Parathyroid adenoma (tissue), 2 donors: ENCODE measurements around the gene HOXC13.

Experiments used
- H2AFZ ChIP-seq: fragments of 300-600 bp; sonication (generic); one replicate; pipeline ENCODE4 v1.7.0; 2017; ENCODE audit warnings: antibody characterized with exemption, mild to moderate bottlenecking
- H3K27ac ChIP-seq: fragments of 300-600 bp; sonication (generic); one replicate; pipeline ENCODE4 v1.7.0; 2017
- H3K27me3 ChIP-seq: fragments of 300-600 bp; sonication (generic); one replicate; pipeline ENCODE4 v1.7.0; 2017; ENCODE audit warnings: low read length; ENCODE audit not compliant: control insufficient read depth, insufficient read depth
- H3K36me3 ChIP-seq: fragments of 300-600 bp; sonication (generic); one replicate; pipeline ENCODE4 v1.7.0; 2017; ENCODE audit warnings: low read length; ENCODE audit not compliant: control insufficient read depth, insufficient read depth
- H3K4me1 ChIP-seq: fragments of 300-600 bp; sonication (generic); one replicate; pipeline ENCODE4 v1.7.0; 2017; ENCODE audit warnings: control low read depth
- H3K4me2 ChIP-seq: fragments of 300-600 bp; sonication (generic); one replicate; pipeline ENCODE4 v1.7.0; 2017; ENCODE audit warnings: low read length
- H3K4me3 ChIP-seq: fragments of 300-600 bp; sonication (generic); one replicate; pipeline ENCODE4 v1.7.0; 2017; ENCODE audit warnings: low read depth, low read length
- H3K79me2 ChIP-seq: fragments of 300-600 bp; sonication (generic); one replicate; pipeline ENCODE4 v1.7.0; 2017; ENCODE audit warnings: control low read depth
- H3K9ac ChIP-seq: fragments of 300-600 bp; sonication (generic); one replicate; pipeline ENCODE4 v1.7.0; 2017; ENCODE audit warnings: mild to moderate bottlenecking
- H3K9me3 ChIP-seq: fragments of 300-600 bp; sonication (generic); one replicate; pipeline ENCODE4 v1.7.0; 2017; ENCODE audit warnings: low read length; ENCODE audit not compliant: control insufficient read depth
- TF ChIP-seq, protein P1 (sequence below): fragments of 300-600 bp; sonication (generic); IDR thresholded peaks from one replicate; pipeline ENCODE4 v1.7.0; 2017; ENCODE audit warnings: antibody characterized with exemption, mild to moderate bottlenecking
- donor health status: primary hyperparathyroidism.

Gene HOXC13

DNA sequence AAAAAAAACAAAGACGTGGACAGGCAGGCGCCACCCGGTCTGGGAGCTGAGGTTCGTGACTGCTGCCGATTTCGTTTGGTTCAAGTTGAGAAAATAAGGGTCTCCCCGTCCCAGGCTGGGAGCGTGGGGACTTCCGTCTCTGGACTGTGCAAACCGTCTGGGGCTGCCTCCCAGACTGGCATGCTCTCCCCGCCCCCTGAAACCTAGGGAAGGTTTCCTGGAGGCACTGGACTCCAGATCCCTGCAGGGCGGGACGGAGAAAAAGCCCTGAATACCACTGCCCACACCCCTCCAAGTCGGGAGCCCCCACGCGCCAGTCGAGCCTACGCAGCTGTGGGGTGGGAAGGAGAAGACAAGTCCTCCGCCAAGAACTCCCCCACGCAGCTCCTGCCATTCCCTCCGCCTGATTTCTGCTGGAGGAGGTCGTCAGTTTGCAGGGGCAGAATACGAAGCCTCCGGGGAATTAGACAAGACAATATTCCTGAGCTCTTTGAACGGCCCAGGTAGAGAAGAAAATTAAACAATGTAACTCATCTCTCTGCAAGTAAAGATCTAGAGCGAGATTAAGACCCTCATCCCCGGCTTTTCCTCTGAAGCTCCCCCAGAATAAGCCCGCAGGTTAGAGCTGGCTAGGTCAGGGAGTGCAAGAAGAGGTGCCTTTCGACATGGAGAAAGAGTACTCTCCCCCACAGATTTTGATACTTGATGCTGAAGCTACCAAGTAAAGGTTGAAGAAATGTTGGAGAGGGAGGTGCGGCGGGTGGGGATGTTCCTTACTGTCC, 10.4 kb upstream of the HOXC13 start:
- Histone ChIP-seq H3K27ac (no peak overlapping the region), H3K27me3 (peaks cover 15% of the 10 kb centered on the region), H3K4me1 (no peaks in the 10 kb centered on the region), H3K9ac (no peak overlapping the region), H3K36me3 (no peaks in the 10 kb centered on the region), H3K4me2 (no peak overlapping the region), H2AFZ (no peak overlapping the region), H3K79me2 (no peaks in the 10 kb centered on the region), H3K9me3 (no peaks in the 10 kb centered on the region), H3K4me3 (no peak overlapping the region)
- TF ChIP-seq, protein P1, sequence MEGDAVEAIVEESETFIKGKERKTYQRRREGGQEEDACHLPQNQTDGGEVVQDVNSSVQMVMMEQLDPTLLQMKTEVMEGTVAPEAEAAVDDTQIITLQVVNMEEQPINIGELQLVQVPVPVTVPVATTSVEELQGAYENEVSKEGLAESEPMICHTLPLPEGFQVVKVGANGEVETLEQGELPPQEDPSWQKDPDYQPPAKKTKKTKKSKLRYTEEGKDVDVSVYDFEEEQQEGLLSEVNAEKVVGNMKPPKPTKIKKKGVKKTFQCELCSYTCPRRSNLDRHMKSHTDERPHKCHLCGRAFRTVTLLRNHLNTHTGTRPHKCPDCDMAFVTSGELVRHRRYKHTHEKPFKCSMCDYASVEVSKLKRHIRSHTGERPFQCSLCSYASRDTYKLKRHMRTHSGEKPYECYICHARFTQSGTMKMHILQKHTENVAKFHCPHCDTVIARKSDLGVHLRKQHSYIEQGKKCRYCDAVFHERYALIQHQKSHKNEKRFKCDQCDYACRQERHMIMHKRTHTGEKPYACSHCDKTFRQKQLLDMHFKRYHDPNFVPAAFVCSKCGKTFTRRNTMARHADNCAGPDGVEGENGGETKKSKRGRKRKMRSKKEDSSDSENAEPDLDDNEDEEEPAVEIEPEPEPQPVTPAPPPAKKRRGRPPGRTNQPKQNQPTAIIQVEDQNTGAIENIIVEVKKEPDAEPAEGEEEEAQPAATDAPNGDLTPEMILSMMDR = no peak

DNA sequence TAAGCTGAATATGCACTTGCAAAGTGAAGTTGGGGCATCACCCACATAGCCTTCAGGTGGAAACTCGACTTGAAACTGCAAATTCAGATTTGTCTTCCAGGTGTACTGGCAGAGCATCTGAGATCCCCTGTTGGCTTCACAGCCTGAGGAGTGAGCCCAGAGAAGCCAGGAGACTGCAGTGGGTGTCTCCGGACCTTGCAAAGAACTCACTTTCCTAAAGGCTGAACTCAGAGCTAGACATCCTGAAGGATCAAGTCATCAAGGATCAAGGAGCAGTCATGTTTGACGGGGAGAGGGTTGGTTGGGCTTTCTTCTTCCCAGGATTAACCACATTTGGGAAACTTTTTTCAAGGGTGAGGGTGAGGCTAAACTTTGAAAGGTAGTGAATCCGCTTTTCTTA, 9.1 kb upstream of the HOXC13 start:
- Histone ChIP-seq H3K4me2 (no peak overlapping the region), H3K9me3 (no peaks in the 10 kb centered on the region), H3K9ac (no peak overlapping the region), H3K4me1 (no peaks in the 10 kb centered on the region), H3K27me3 (peaks cover 15% of the 10 kb centered on the region), H3K79me2 (no peaks in the 10 kb centered on the region), H3K4me3 (no peak overlapping the region), H3K27ac (no peak overlapping the region), H2AFZ (no peak overlapping the region), H3K36me3 (no peaks in the 10 kb centered on the region)
- TF ChIP-seq, protein P1 = no peak

GRCh38 chr12:53930591-53931255, 7.9 kb upstream of the HOXC13 start:
- peaks cover 22% of the 10 kb centered on the region for H3K27me3 ChIP-seq
- no peak overlapping the region for H3K9ac ChIP-seq
- H3K79me2 ChIP-seq = no peaks in the 10 kb centered on the region
- no peak overlapping the region for H3K27ac ChIP-seq
- TF ChIP-seq, protein P1 = no peak
- no peaks in the 10 kb centered on the region for H3K9me3 ChIP-seq
- no peak overlapping the region for H2AFZ ChIP-seq
- no peaks in the 10 kb centered on the region for H3K4me1 ChIP-seq
- no peaks in the 10 kb centered on the region for H3K36me3 ChIP-seq
- no peak overlapping the region for H3K4me2 ChIP-seq
- H3K4me3 ChIP-seq = no peak overlapping the region

- Histone ChIP-seq H3K79me2 (no peaks in the 10 kb centered on the region), H3K4me2 (no peak overlapping the region), H3K9me3 (no peaks in the 10 kb centered on the region), H3K27ac (no peak overlapping the region), H3K4me1 (no peaks in the 10 kb centered on the region), H2AFZ (no peak overlapping the region), H3K9ac (no peak overlapping the region), H3K36me3 (no peaks in the 10 kb centered on the region), H3K4me3 (no peak overlapping the region), H3K27me3 (peaks cover 22% of the 10 kb centered on the region)
- TF ChIP-seq, protein P1 = no peak
These were observed 6.6 kb upstream of the HOXC13 start for GRCh38 chr12:53931844-53932581.
